Measurements from ENCODE around the gene JMJD7. TPM values are rescaled to one million over a fixed set of nuclear protein-coding genes. Genes with fewer than 3 reads are reported as not detected.

JMJD7 gene
- total and polyA plus RNA-seq, 12 donors, result 4.0 to 20.6 (median 12.7) TPM

DNA sequence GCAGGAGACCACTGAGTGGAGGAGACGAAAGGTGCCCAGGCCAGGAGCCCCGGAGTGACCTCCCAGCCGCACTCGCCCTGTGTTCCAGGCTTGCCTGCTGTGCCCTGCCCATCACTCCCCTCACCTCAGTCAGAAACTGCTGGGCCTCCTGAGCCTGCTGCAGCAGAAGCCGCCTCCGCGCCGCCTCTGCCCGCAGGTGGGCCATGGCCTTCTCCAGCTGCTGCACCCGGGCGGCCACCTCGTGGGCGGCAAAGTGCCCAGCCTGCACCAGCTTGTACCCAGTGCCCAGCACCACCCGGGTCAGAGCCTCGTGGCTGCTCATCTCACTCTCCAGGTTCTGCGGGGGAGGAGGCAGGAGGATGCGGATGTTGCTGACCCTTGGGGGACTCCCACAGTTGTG, 28.4 kb downstream of the JMJD7 start:
- Histone ChIP-seq H3K4me1 (replicated peaks in 1 of 2) (no peaks in the 10 kb centered on the region), H3K4me3 (no peak overlapping the region), H3K36me3 (replicated peaks in 1 of 2) (no peaks in the 10 kb centered on the region), H3K9me3 (replicated peaks in 1 of 3) (no peaks in the 10 kb centered on the region), H3K27me3 (no peaks in the 10 kb centered on the region), H3K27ac (no peak overlapping the region)
- no peak for DNase-seq
- 85 to 92% (median 89%) methylated on average over 10 to 17 of the region's 17 CpGs for WGBS, 4 donors
- intact Hi-C loops (cut with DNase I), result no loop called here
- no peak for TF ChIP-seq POLR2A (IDR thresholded peaks at IDR 0.05)
- TF ChIP-seq, protein P1, sequence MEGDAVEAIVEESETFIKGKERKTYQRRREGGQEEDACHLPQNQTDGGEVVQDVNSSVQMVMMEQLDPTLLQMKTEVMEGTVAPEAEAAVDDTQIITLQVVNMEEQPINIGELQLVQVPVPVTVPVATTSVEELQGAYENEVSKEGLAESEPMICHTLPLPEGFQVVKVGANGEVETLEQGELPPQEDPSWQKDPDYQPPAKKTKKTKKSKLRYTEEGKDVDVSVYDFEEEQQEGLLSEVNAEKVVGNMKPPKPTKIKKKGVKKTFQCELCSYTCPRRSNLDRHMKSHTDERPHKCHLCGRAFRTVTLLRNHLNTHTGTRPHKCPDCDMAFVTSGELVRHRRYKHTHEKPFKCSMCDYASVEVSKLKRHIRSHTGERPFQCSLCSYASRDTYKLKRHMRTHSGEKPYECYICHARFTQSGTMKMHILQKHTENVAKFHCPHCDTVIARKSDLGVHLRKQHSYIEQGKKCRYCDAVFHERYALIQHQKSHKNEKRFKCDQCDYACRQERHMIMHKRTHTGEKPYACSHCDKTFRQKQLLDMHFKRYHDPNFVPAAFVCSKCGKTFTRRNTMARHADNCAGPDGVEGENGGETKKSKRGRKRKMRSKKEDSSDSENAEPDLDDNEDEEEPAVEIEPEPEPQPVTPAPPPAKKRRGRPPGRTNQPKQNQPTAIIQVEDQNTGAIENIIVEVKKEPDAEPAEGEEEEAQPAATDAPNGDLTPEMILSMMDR (IDR thresholded peaks at IDR 0.05), result no peak

DNA sequence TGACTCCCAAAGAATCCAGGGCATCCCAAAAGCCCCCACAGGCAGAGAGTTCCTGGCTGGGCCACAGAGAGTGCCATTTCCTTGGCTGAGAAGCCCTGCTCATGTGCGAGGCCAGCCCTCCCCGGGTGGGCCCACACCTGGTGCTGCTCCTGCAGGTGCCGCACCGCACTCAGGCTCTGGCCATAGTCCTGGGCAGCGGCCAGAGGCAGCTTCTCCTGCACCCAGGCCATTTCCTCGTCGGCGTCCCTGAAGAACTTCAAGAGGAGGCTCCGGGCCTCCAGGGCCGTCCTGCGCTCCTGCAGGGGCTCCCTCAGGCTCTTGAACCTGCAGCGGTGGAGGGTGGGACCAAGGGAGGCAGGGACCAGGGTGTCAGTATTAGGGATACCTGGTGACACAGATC, 28.8 kb downstream of the JMJD7 start:
- intact Hi-C loops (cut with DNase I), result no loop called here
- no peak for TF ChIP-seq POLR2A (IDR thresholded peaks at IDR 0.05)
- TF ChIP-seq, protein P1 (IDR thresholded peaks at IDR 0.05), result no peak
- H3K36me3 ChIP-seq (replicated peaks in 1 of 2), result no peaks in the 10 kb centered on the region
- no peaks in the 10 kb centered on the region for H3K4me1 ChIP-seq (replicated peaks in 1 of 2)
- H3K27me3 ChIP-seq, result no peaks in the 10 kb centered on the region
- no peaks in the 10 kb centered on the region for H3K9me3 ChIP-seq (replicated peaks in 1 of 3)
- H3K4me3 ChIP-seq, result no peak overlapping the region
- no peak for DNase-seq
- WGBS, 4 donors, result 91 to 100% (median 95%) methylated on average over 8 to 12 of the region's 12 CpGs
- no peak overlapping the region for H3K27ac ChIP-seq

DNA sequence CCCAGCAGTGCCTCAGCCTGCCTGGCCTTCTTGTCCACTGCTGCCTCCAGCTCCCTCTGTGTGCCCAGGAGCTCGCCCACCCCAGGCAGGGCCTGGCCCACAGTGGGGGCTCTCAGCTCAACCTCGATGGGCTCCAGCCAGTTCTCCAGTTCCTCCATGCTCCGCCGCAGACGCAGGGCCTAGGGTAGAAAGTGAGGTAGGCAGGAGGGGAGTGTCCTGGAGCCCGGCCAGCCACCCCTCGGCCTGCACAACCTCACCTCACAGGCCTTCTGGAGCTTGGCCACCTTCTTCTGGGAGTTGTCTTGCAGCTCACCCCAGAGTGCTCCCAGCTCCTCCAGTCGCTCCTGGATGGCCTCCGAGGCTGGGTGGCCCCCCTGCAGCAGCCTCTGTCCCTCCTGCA, 29.4 kb downstream of the JMJD7 start:
- no peaks in the 10 kb centered on the region for H3K36me3 ChIP-seq (replicated peaks in 1 of 2)
- no peaks in the 10 kb centered on the region for H3K9me3 ChIP-seq (replicated peaks in 1 of 3)
- H3K27me3 ChIP-seq, result no peaks in the 10 kb centered on the region
- WGBS, 4 donors, result 84 to 93% (median 90%) methylated on average over 3 to 9 of the region's 9 CpGs
- H3K4me3 ChIP-seq, result no peak overlapping the region
- TF ChIP-seq POLR2A (IDR thresholded peaks at IDR 0.05), result no peak
- TF ChIP-seq, protein P1 (IDR thresholded peaks at IDR 0.05), result no peak
- DNase-seq, result no peak
- H3K4me1 ChIP-seq (replicated peaks in 1 of 2), result no peaks in the 10 kb centered on the region
- no peak overlapping the region for H3K27ac ChIP-seq
- intact Hi-C loops (cut with DNase I), result no loop called here

DNA sequence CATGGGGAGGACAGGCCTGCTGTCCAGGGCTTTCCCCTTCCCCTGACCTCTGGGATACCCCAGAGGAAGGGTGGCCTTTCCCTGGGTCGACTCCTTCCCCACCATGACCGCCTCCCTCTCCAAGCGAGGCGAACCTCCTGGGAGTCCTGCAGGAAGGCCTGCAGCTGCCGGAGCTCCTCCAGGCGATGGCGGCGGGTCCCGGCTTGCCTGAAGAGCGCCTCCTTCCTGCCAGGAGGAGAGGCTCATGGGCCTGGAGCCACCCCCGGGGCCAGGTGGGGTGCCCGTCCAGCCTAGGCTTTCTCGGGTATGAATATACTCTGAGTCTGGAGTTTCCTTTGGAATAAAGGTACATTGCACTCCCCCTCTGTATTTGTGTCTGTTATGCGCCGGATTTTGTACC, 30.9 kb downstream of the JMJD7 start:
- Histone ChIP-seq H3K9me3 (replicated peaks in 1 of 3) (no peaks in the 10 kb centered on the region), H3K4me3 (no peak overlapping the region), H3K27me3 (no peaks in the 10 kb centered on the region), H3K4me1 (replicated peaks in 1 of 2) (no peaks in the 10 kb centered on the region), H3K27ac (no peak overlapping the region), H3K36me3 (replicated peaks in 1 of 2) (no peaks in the 10 kb centered on the region)
- TF ChIP-seq, protein P1 (IDR thresholded peaks at IDR 0.05), result no peak
- no peak for TF ChIP-seq POLR2A (IDR thresholded peaks at IDR 0.05)
- WGBS, 4 donors, result 90 to 94% (median 91%) methylated on average over 3 to 15 of the region's 15 CpGs
- DNase-seq, result no peak
- intact Hi-C loops (cut with DNase I), result no loop called here
